ENCODE results near the gene CCDC91.

The CCDC91 gene

DNA sequence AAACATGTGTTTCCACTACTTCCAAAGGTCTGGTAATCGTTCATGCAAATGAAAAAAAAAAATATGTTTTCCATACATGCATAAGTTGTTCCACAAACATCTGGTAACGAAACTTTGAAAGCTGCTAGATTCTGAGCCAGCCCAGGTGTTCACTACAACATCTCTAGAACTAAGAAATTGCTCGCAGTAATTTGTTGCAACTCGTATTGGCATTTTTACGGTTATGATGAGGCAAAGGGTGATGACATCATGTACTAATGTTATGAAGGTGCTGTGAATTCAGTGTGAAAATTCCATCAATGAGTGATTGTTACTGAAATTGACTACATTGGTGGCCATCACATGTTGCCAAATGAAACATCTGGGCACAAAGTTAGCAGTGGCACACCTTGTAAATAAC is 31.9 kb upstream of the CCDC91 start:
- DNase-seq (ENCODE audit: low spot score): no peak
- TF ChIP-seq, protein P1, sequence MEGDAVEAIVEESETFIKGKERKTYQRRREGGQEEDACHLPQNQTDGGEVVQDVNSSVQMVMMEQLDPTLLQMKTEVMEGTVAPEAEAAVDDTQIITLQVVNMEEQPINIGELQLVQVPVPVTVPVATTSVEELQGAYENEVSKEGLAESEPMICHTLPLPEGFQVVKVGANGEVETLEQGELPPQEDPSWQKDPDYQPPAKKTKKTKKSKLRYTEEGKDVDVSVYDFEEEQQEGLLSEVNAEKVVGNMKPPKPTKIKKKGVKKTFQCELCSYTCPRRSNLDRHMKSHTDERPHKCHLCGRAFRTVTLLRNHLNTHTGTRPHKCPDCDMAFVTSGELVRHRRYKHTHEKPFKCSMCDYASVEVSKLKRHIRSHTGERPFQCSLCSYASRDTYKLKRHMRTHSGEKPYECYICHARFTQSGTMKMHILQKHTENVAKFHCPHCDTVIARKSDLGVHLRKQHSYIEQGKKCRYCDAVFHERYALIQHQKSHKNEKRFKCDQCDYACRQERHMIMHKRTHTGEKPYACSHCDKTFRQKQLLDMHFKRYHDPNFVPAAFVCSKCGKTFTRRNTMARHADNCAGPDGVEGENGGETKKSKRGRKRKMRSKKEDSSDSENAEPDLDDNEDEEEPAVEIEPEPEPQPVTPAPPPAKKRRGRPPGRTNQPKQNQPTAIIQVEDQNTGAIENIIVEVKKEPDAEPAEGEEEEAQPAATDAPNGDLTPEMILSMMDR (IDR thresholded peaks at IDR 0.05): no peak
- no peak overlapping the region for H3K27ac ChIP-seq
- H3K4me3 ChIP-seq: no peak overlapping the region

DNA sequence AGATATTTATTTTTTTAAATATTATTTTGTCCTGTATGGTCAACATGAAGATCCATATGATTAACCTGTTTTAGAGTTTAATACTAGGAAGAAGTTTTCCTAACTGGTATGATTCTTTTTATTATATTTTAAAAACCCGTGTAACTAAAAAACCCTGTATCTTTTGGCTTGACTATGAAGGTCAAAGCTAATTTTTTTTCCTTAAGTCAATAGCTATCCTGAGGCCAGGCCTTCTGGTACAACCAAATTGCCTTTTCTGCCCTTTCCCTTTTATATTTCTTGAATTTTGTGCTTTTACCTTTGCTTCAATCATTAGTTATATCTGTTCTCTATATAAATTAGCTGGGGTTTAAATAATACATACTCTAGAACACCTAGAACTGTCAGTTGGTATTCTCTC is 30.6 kb upstream of the CCDC91 start:
- TF ChIP-seq, protein P1 (IDR thresholded peaks at IDR 0.05): no peak
- DNase-seq (ENCODE audit: low spot score): no peak
- Histone ChIP-seq H3K4me3 (no peak overlapping the region), H3K27ac (no peak overlapping the region)

DNA sequence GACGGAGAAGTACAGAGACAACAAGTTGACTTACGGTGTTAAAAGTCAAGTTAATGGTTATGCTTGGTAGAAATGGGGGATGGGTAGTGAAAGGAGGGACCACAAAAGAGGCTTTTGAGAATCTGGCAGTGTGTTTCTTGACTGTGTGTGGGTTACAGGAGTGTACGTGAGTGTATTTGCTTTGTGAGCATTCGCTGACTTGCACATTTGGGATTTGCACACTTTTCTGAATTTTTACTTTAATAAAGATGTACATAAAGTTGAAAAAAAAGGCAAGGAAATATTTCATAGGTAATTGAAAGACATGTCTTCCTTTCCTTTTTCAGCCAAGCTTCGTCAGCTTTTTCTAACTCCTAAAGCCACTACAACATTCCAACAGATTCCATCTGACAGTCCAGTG is 28.6 kb upstream of the CCDC91 start:
- no peak overlapping the region for H3K27ac ChIP-seq
- TF ChIP-seq, protein P1 (IDR thresholded peaks at IDR 0.05): no peak
- DNase-seq (ENCODE audit: low spot score): no peak
- H3K4me3 ChIP-seq: no peak overlapping the region

DNA sequence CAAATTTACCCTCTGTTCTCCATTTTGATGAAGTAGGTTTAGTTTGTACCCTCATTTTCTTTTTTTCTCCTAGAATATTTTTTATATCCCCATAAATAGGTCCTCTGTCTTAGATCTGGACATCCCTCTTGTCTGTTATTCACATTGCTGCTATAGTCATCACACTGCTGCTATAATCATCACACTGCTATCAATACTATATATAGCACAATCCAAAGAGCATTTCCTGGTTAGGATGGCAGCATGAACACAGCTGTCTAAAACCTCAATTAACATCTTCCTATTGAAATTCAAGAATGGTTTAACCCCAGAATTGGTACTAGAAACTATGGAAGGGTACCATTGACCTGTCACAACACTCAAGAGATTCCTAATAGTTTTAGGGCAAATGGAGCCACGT is 27.6 kb upstream of the CCDC91 start:
- no peak for DNase-seq (ENCODE audit: low spot score)
- H3K27ac ChIP-seq: no peak overlapping the region
- no peak overlapping the region for H3K4me3 ChIP-seq
- TF ChIP-seq, protein P1 (IDR thresholded peaks at IDR 0.05): no peak

DNA sequence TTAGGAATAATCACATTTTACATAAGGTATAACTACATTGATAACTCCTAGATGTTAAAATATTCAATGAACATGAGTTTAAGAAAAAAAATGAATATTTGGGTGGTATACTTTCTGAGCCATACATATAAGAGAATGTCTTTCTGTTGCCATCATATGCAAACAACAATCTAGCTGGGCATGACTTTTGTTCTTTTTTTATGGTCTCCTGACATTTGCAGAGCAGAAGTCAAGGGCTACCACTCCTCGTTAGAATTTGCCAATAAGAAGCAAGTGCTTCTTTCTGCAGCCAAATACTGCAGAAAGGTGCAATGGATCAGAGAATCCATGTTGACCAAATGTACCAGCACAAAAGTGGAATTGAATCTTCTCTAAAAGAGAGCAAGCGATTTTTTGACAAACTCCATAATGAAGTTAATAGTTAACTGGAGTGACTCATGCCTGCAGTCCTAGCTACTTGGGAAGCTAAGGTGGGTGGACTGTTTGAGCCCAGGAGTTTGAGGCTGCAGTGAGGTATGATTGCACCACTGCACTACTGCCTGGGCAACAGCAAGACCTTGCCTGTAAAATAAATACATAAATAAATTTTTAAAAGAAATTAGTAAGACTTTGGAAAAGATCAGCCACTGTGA is 25.5 kb upstream of the CCDC91 start:
- no peak overlapping the region for H3K27ac ChIP-seq
- TF ChIP-seq, protein P1 (IDR thresholded peaks at IDR 0.05): no peak
- no peak overlapping the region for H3K4me3 ChIP-seq
- no peak for DNase-seq (ENCODE audit: low spot score)

DNA sequence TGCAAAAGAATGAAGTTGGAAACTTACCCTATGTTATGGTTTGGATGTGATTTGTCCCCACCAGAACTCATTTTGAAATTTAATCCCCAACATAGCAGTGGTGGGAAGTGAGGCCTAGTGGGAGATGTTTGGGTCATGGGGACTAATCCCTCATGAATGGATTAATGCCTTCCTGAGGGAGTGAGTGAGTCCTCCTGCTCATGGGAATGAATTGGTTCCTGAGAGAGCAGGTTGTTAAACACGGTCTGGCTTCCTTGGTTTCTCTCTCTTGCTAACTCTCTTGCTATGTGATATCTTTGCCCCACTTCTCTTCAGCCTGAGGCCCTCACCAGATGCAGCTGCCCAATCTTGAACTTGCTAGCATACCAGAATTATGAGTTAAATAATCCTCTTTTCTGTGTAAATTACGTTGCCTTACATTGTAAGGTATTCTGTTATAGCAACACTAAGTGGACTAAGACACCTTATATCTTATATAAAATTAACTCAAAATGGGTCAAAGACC is 22.2 kb upstream of the CCDC91 start:
- TF ChIP-seq, protein P1 (IDR thresholded peaks at IDR 0.05): no peak
- H3K4me3 ChIP-seq: no peak overlapping the region
- DNase-seq (ENCODE audit: low spot score): no peak
- H3K27ac ChIP-seq: no peak overlapping the region

DNA sequence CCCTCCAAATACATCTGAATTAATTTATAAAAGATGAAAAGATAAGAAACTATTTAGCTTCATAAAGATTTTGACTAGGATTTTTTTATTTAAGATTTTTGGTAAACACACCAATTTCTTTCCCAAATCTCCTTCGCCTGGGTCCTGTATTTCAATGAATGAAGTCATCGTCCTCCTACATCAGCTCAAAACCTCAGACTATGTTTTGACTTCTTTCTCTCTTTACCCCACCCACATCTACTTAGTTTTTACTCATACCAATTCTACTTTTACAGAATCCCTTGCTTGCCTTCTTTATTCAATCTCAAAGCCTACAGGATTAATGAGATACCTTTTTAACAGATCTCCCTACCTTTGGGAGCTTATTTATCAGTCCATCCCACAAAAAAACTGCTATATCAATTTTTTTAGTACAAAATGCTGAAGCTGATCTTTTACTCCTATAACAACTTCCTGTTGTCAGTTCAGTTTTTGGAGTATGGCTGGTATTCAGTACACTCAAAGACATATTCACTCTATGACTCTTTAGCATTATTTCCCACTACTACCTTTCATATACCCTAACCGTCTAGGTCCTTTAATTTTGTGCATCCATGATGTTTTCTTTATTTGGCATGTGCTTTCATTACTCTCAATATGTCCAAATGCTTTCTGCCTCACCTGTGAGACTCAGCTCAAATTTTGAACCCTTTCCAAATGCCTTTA is 18.7 kb upstream of the CCDC91 start:
- no peak for DNase-seq (ENCODE audit: low spot score)
- no peak overlapping the region for H3K4me3 ChIP-seq
- TF ChIP-seq, protein P1 (IDR thresholded peaks at IDR 0.05): no peak

More for the DNA sequence above, 18.7 kb upstream of the CCDC91 start:
- H3K27ac ChIP-seq: no peak overlapping the region

Measured in coronary artery (tissue), 2 donors.